HG03558 (cell line): Measurements from ENCODE around the gene AGBL5.
"Not testable (repeated sequence)": the region's sequence is repeated elsewhere in the genome, so short reads cannot be mapped to it uniquely, and the experiment has no call there.

Experiments
- ATAC-seq: cut with Tn5 transposase; IDR thresholded peaks from one replicate; pipeline ENCODE4 v1.9.1; 2021; ENCODE audit warnings: moderate number of reproducible peaks; ENCODE audit not compliant: unreplicated experiment; ENCODE audit errors: extremely low read depth

Gene AGBL5

GRCh38 chr2:27073782-27074181 lies 22.3 kb downstream of the AGBL5 start:
- ATAC-seq, result no peak

- ATAC-seq, result no peak
Observed at GRCh38 chr2:27074738-27075565, 23.5 kb downstream of the AGBL5 start.

- not testable (repeated sequence) for ATAC-seq
Observed at GRCh38 chr2:27075566-27075871, 24.1 kb downstream of the AGBL5 start.

- no peak for ATAC-seq
Observed at GRCh38 chr2:27076323-27076722, 24.9 kb downstream of the AGBL5 start.

- no peak for ATAC-seq
Observed at GRCh38 chr2:27077231-27077630, 25.8 kb downstream of the AGBL5 start.

- no peak for ATAC-seq
Observed at GRCh38 chr2:27078267-27079194, 27.1 kb downstream of the AGBL5 start, which contains the start of gene EMILIN1. EMILIN1 (plus strand) TSS chr2:27078615; CDS start chr2:27079066, 451 bp downstream.

- ATAC-seq, result no peak
Observed at GRCh38 chr2:27079233-27080139, 28.0 kb downstream of the AGBL5 start.

GRCh38 chr2:27080140-27080469 lies 28.6 kb downstream of the AGBL5 start:
- no peak for ATAC-seq

GRCh38 chr2:27080603-27080936 lies 29.1 kb downstream of the AGBL5 start:
- ATAC-seq, result no peak

GRCh38 chr2:27081984-27082772 lies 30.7 kb downstream of the AGBL5 start:
- ATAC-seq, result no peak

- ATAC-seq, result no peak
Observed at GRCh38 chr2:27082773-27083409, 31.4 kb downstream of the AGBL5 start.

GRCh38 chr2:27083410-27084296 lies 32.2 kb downstream of the AGBL5 start:
- ATAC-seq, result no peak

GRCh38 chr2:27084297-27085061 lies 33.0 kb downstream of the AGBL5 start:
- no peak for ATAC-seq

- ATAC-seq, result no peak
Observed at GRCh38 chr2:27085062-27085672, 33.7 kb downstream of the AGBL5 start.

GRCh38 chr2:27085673-27086089 lies 34.2 kb downstream of the AGBL5 start:
- ATAC-seq, result no peak

GRCh38 chr2:27086090-27086723 lies 34.7 kb downstream of the AGBL5 start:
- peak; percentile 75 for ATAC-seq
